H1 (cell line): Measurements from ENCODE around the gene ALOX5. TPM values are rescaled to one million over a fixed set of nuclear protein-coding genes. Genes with fewer than 3 reads are reported as not detected.
A peak's percentile ranks its signal among the peaks of the same experiment; 100 is the strongest.

ENCODE experiments used
- CTCF ChIA-PET: fragments of 300-600 bp; sonication (Branson Sonifier 250); formaldehyde crosslinking; loops from one replicate; lab custom pipeline; 2021; ENCODE audit not compliant: partially characterized antibody; lab: Charles Lee
- POLR2A ChIA-PET: fragments of 300-600 bp; sonication (Branson Sonifier 250); formaldehyde crosslinking; loops from one replicate; lab custom pipeline; 2021; ENCODE audit warnings: inconsistent platforms; ENCODE audit not compliant: partially characterized antibody; lab: Charles Lee
- DNase-seq, 2 experiments: peaks; one replicate each; pipeline versions ENCODE4 v3.0.0 to v3.0.0-alpha.2; 2010 to 2022; ENCODE audit warnings: low spot score in 2 of 2, low read depth in 1 of 2, mixed read lengths in 1 of 2
- FAIRE-seq: peaks from 2 replicates; lab custom pipeline; 2011; peaks lifted over from hg19 to GRCh38; lab: Jason Lieb, UNC
- H2AFZ ChIP-seq: 2 replicates; pipeline ENCODE4 v1.8.1; 2012; ENCODE audit warnings: low read length, inconsistent platforms
- H2AK5ac ChIP-seq: 2 replicates; pipeline ENCODE4 v1.6.1; 2013; ENCODE audit warnings: low read depth, low read length
- H2BK120ac ChIP-seq: replicated peaks from 2 replicates; pipeline ENCODE3; 2013; ENCODE audit warnings: low read depth, low read length, inconsistent platforms
- H2BK12ac ChIP-seq: 2 replicates; pipeline ENCODE4 v1.6.1; 2013; ENCODE audit warnings: low read depth, low read length
- H2BK15ac ChIP-seq: 2 replicates; pipeline ENCODE4 v1.6.1; 2013; ENCODE audit warnings: low read length
- H2BK20ac ChIP-seq: 2 replicates; pipeline ENCODE4 v1.6.1; 2013; ENCODE audit warnings: low read length
- H2BK5ac ChIP-seq: 2 replicates; pipeline ENCODE4 v1.6.1; 2013; ENCODE audit warnings: low read depth, low read length
- H3K14ac ChIP-seq: 2 replicates; pipeline ENCODE4 v1.6.1; 2013; ENCODE audit warnings: inconsistent platforms; ENCODE audit not compliant: insufficient read length
- H3K18ac ChIP-seq: 2 replicates; pipeline ENCODE4 v1.6.1; 2013; ENCODE audit warnings: low read length; ENCODE audit errors: extremely low read depth
- H3K23ac ChIP-seq: 2 replicates; pipeline ENCODE4 v1.6.1; 2013; ENCODE audit warnings: inconsistent platforms; ENCODE audit not compliant: insufficient read length
- H3K23me2 ChIP-seq: 2 replicates; pipeline ENCODE4 v1.6.1; 2013; ENCODE audit warnings: low read depth, low read length
- H3K27ac ChIP-seq: 2 replicates; pipeline ENCODE4 v1.6.1; 2011; ENCODE audit warnings: low read depth, low read length, inconsistent platforms
- H3K27me3 ChIP-seq, 4 experiments: replicated peaks in 1 of 4; 1 replicate in 1 of 4; 2 replicates in 3 of 4; pipeline versions ENCODE4 v1.6.1 to v1.8.1; 2011 to 2013; ENCODE audit warnings: low read length in 3 of 4, mild to moderate bottlenecking in 3 of 4, inconsistent platforms in 2 of 4, mixed read lengths in 2 of 4, moderate library complexity in 1 of 4; ENCODE audit not compliant: control insufficient read depth in 3 of 4, insufficient read depth in 3 of 4; ENCODE audit errors: extremely low read depth in 1 of 4
- H3K36me3 ChIP-seq, 4 experiments: 2 replicates each; pipeline versions ENCODE4 v1.6.1 to v1.8.1; 2011 to 2013; ENCODE audit warnings: mild to moderate bottlenecking in 4 of 4, low read length in 3 of 4, moderate library complexity in 2 of 4, control low read depth in 1 of 4, inconsistent platforms in 1 of 4; ENCODE audit not compliant: insufficient read depth in 4 of 4, control insufficient read depth in 2 of 4
- H3K4ac ChIP-seq: replicated peaks from 2 replicates; pipeline ENCODE3; 2013; ENCODE audit warnings: low read length, low read depth, mixed read lengths, inconsistent platforms; ENCODE audit not compliant: insufficient read length
- H3K4me1 ChIP-seq, 4 experiments: replicated peaks in 1 of 4; 1 replicate in 1 of 4; 2 replicates in 3 of 4; pipeline versions ENCODE4 v1.6.1 to v1.8.1; 2011 to 2013; ENCODE audit warnings: low read length in 3 of 4, inconsistent platforms in 2 of 4, mixed read lengths in 1 of 4; ENCODE audit not compliant: insufficient read depth in 4 of 4, control insufficient read depth in 3 of 4
- H3K4me2 ChIP-seq, 2 experiments: 2 replicates each; pipeline versions ENCODE4 v1.6.1 to v1.8.1; 2011 to 2013; ENCODE audit warnings: low read depth in 2 of 2, low read length in 2 of 2, control low read depth in 1 of 2, inconsistent platforms in 1 of 2, mild to moderate bottlenecking in 1 of 2; ENCODE audit not compliant: insufficient read depth in 1 of 2
- H3K4me3 ChIP-seq, 4 experiments: fragments of 200-600, 300-600 bp in 1 of 4; sonication (generic), shearing (Covaris generic), sonication (Bioruptor Twin) in 1 of 4; 2 replicates each; pipeline versions ENCODE4 v1.5.1 to v1.8.1; 2011 to 2016; ENCODE audit warnings: low read length in 4 of 4, low read depth in 3 of 4, control low read depth in 2 of 4, inconsistent platforms in 2 of 4, mild to moderate bottlenecking in 2 of 4, mixed read lengths in 1 of 4, moderate library complexity in 1 of 4; ENCODE audit not compliant: insufficient read depth in 2 of 4; ENCODE audit errors: extremely low read depth in 1 of 4
- H3K56ac ChIP-seq: replicated peaks from 2 replicates; pipeline ENCODE3; 2013; ENCODE audit warnings: low read depth, mild to moderate bottlenecking, mixed read lengths, low read length, inconsistent platforms; ENCODE audit not compliant: insufficient read length
- H3K79me1 ChIP-seq: 2 replicates; pipeline ENCODE4 v1.6.1; 2013; ENCODE audit warnings: low read depth, low read length, control low read depth
- H3K79me2 ChIP-seq, 2 experiments: 2 replicates each; pipeline versions ENCODE4 v1.6.1 to v1.8.1; 2012 to 2013; ENCODE audit warnings: low read length in 2 of 2, mild to moderate bottlenecking in 2 of 2, inconsistent platforms in 1 of 2; ENCODE audit not compliant: insufficient read depth in 2 of 2, control insufficient read depth in 1 of 2
- H3K9ac ChIP-seq, 4 experiments: replicated peaks in 1 of 4; 1 replicate in 1 of 4; 2 replicates in 3 of 4; pipeline versions ENCODE4 v1.6.1 to v1.8.1; 2011 to 2013; ENCODE audit warnings: low read depth in 3 of 4, low read length in 3 of 4, control low read depth in 2 of 4, mild to moderate bottlenecking in 2 of 4, moderate library complexity in 2 of 4, inconsistent platforms in 1 of 4; ENCODE audit errors: extremely low read depth in 1 of 4
- H3K9me3 ChIP-seq, 2 experiments: 2 replicates each; pipeline versions ENCODE4 v1.6.1 to v1.8.1; 2012 to 2013; ENCODE audit warnings: mild to moderate bottlenecking in 2 of 2, moderate library complexity in 2 of 2, control low read depth in 1 of 2, inconsistent platforms in 1 of 2, low read depth in 1 of 2, low read length in 1 of 2, mixed read lengths in 1 of 2; ENCODE audit not compliant: insufficient read depth in 2 of 2
- H4K20me1 ChIP-seq, 2 experiments: replicated peaks in 1 of 2; 2 replicates each; pipeline versions ENCODE3 to v1.8.1; 2011 to 2013; ENCODE audit warnings: inconsistent platforms in 2 of 2, low read length in 2 of 2, mild to moderate bottlenecking in 1 of 2; ENCODE audit not compliant: insufficient read depth in 2 of 2, control insufficient read depth in 1 of 2
- H4K5ac ChIP-seq: 2 replicates; pipeline ENCODE4 v1.6.1; 2013; ENCODE audit warnings: low read length, low read depth, mixed read lengths, inconsistent platforms; ENCODE audit not compliant: insufficient read length
- H4K8ac ChIP-seq: 2 replicates; pipeline ENCODE4 v1.8.0; 2013; ENCODE audit warnings: mild to moderate bottlenecking, moderate library complexity, low read length, inconsistent platforms; ENCODE audit not compliant: insufficient read depth; ENCODE audit errors: extremely low read depth
- H4K91ac ChIP-seq: replicated peaks from 2 replicates; pipeline ENCODE3; 2013; ENCODE audit warnings: low read length, mixed read lengths, inconsistent platforms; ENCODE audit not compliant: insufficient read length
- CBX5 ChIP-seq: fragments of 300-800, 300-1000 bp; sonication (generic); IDR thresholded peaks from 2 replicates; pipeline ENCODE4 v1.7.1; 2016; ENCODE audit warnings: antibody characterized with exemption, low read length, low read depth
- WGBS, 2 experiments: shearing (Covaris generic) in 1 of 2; methylation state at CpG; one replicate each; pipeline versions ENCODE4 v1.1.6 to v1.1.7; 2013 to 2015; ENCODE audit warnings: low lambda C conversion rate in 2 of 2, mixed read lengths in 2 of 2, inconsistent platforms in 1 of 2, low coverage in 1 of 2, missing lambda C conversion rate in 1 of 2; ENCODE audit not compliant: insufficient replicate concordance in 2 of 2, insufficient coverage in 1 of 2, insufficient read length in 1 of 2; ENCODE audit errors: extremely low coverage in 1 of 2, missing lambda C conversion rate in 1 of 2; 5-methylcytosine and 5-hydroxymethylcytosine counted together
- polyA plus RNA-seq, 7 experiments: library from polyadenylated mRNA; depleted of rRNA in 3 of 7; stranded (reverse) in 5 of 7; unstranded in 2 of 7; fragments of >200 nt in 5 of 7; fragments of 200-250 nt in 2 of 7; gene quantifications; 1 replicate in 5 of 7; 2 replicates in 1 of 7; 4 replicates in 1 of 7; pipeline versions ENCODE4 v1.2.1 to v1.2.3, GENCODE V29; 2011 to 2013; ENCODE audit warnings: missing spikeins in 2 of 7, mixed read lengths in 2 of 7
- total RNA-seq: library from RNA; stranded (reverse); fragmentation: NEBNext Ultra II Directional; extraction: Animal tissue kit (Norgen Biotek cat#: 25700); gene quantifications from 2 replicates; pipeline ENCODE4 v1.2.1, GENCODE V29; 2021

ALOX5 gene
- total and polyA plus RNA-seq, 2 of the 8 experiments (the other 6 are each of a cell fraction or from before 2014, with no cell fraction given): 1.6 to 3.8 TPM

GRCh38 chr10:45372251-45372951 is 1.6 kb upstream of the ALOX5 start:
- Histone ChIP-seq H2AK5ac (no peak overlapping the region), H3K23ac (no peak overlapping the region), H3K27ac (no peak overlapping the region), H3K56ac (no peak overlapping the region), H3K36me3 (no peaks in the 10 kb centered on the region), H4K8ac (no peak overlapping the region), H3K27me3 (peaks cover 8 to 42% (median 34%) of the 10 kb centered on the region in 4 experiments), H2BK20ac (no peak overlapping the region), H3K23me2 (peaks cover 17% of the 10 kb centered on the region), H2BK12ac (no peak overlapping the region), H3K9me3 (no peaks in the 10 kb centered on the region), H4K5ac (no peak overlapping the region), H3K18ac (no peak overlapping the region), H3K14ac (no peak overlapping the region), H3K4me3 (peak overlapping the region in 1 of 4 experiments; percentile 69; a peak in 1 of 8 replicates), H3K9ac (no peak overlapping the region), H3K79me2 (no peaks in the 10 kb centered on the region), H3K4me2 (peak overlapping the region; percentile 77 to 91; a peak in 1 of 4 replicates), H3K79me1 (no peaks in the 10 kb centered on the region), H2BK120ac (no peak overlapping the region), H4K20me1 (no peaks in the 10 kb centered on the region), H3K4me1 (peaks cover 0 to 8% (median 5%) of the 10 kb centered on the region in 4 experiments; a peak in 5 of 7 replicates), H3K4ac (no peak overlapping the region), H4K91ac (no peak overlapping the region), H2BK5ac (no peak overlapping the region), H2BK15ac (no peak overlapping the region), H2AFZ (no peak overlapping the region)
- DNase-seq: no peak
- FAIRE-seq: no peak
- WGBS, 2 experiments: 84% methylated on average over 9 of the region's 9 CpGs; no CpG with 5 or more reads in 1 of the 2 experiments
- ChIA-PET CTCF (no interaction called here), POLR2A (no interaction called here)
- no peak for TF ChIP-seq CBX5
